ENCODE results near the gene CENPW. TPM values are rescaled to one million over a fixed set of nuclear protein-coding genes. Genes with fewer than 3 reads are reported as not detected.

The CENPW gene
- total RNA-seq, 1 donor from 2014 or later, result not detected

GRCh38 chr6:126307849-126308248, 32.1 kb upstream of the CENPW start:
- no peaks in the 10 kb centered on the region for H3K9me3 ChIP-seq

GRCh38 chr6:126308362-126308761, 31.6 kb upstream of the CENPW start:
- no peaks in the 10 kb centered on the region for H3K9me3 ChIP-seq
- no peaks in the 10 kb centered on the region for H3K36me3 ChIP-seq
- H3K27me3 ChIP-seq, result no peaks in the 10 kb centered on the region
- no peak overlapping the region for H3K27ac ChIP-seq
- TF ChIP-seq CTCF (IDR thresholded peaks at IDR 0.05), result no peak
- H3K4me1 ChIP-seq, result no peaks in the 10 kb centered on the region
- intact Hi-C loops (cut with DNase I), result no loop called here
- H3K4me3 ChIP-seq, result no peak overlapping the region
- DNase-seq (ENCODE audit: low spot score in 2 of 2), result no peak

More at GRCh38 chr6:126307849-126308248, 32.1 kb upstream of the CENPW start:
- H3K27me3 ChIP-seq, result no peaks in the 10 kb centered on the region
- no peak overlapping the region for H3K4me3 ChIP-seq
- no peaks in the 10 kb centered on the region for H3K36me3 ChIP-seq
- H3K27ac ChIP-seq, result no peak overlapping the region
- no peak for DNase-seq (ENCODE audit: low spot score in 2 of 2)
- intact Hi-C loops (cut with DNase I), result no loop called here
- TF ChIP-seq CTCF (IDR thresholded peaks at IDR 0.05), result no peak
- H3K4me1 ChIP-seq, result no peaks in the 10 kb centered on the region

GRCh38 chr6:126312013-126312665, 27.8 kb upstream of the CENPW start:
- no peak for DNase-seq (ENCODE audit: low spot score in 2 of 2)
- H3K9me3 ChIP-seq, result no peaks in the 10 kb centered on the region
- intact Hi-C loops (cut with DNase I), result no loop called here
- no peak overlapping the region for H3K27ac ChIP-seq
- H3K4me3 ChIP-seq, result no peak overlapping the region
- H3K27me3 ChIP-seq, result no peaks in the 10 kb centered on the region
- no peak for TF ChIP-seq CTCF (IDR thresholded peaks at IDR 0.05)
- no peaks in the 10 kb centered on the region for H3K36me3 ChIP-seq
- H3K4me1 ChIP-seq, result no peaks in the 10 kb centered on the region

- Histone ChIP-seq H3K27me3 (no peaks in the 10 kb centered on the region), H3K4me1 (no peaks in the 10 kb centered on the region), H3K36me3 (no peaks in the 10 kb centered on the region), H3K4me3 (no peak overlapping the region), H3K9me3 (no peaks in the 10 kb centered on the region), H3K27ac (no peak overlapping the region)
- intact Hi-C loops (cut with DNase I), result no loop called here
- no peak for DNase-seq (ENCODE audit: low spot score in 2 of 2)
- TF ChIP-seq CTCF (IDR thresholded peaks at IDR 0.05), result no peak
Observed at GRCh38 chr6:126313941-126314340, 26.0 kb upstream of the CENPW start.

GRCh38 chr6:126318797-126319196, 21.1 kb upstream of the CENPW start:
- intact Hi-C loops (cut with DNase I), result no loop called here

More at GRCh38 chr6:126318797-126319196, 21.1 kb upstream of the CENPW start:
- no peaks in the 10 kb centered on the region for H3K9me3 ChIP-seq
- H3K36me3 ChIP-seq, result no peaks in the 10 kb centered on the region
- H3K4me3 ChIP-seq, result no peak overlapping the region
- H3K27me3 ChIP-seq, result no peaks in the 10 kb centered on the region
- H3K27ac ChIP-seq, result no peak overlapping the region
- H3K4me1 ChIP-seq, result no peaks in the 10 kb centered on the region
- no peak for TF ChIP-seq CTCF (IDR thresholded peaks at IDR 0.05)
- no peak for DNase-seq (ENCODE audit: low spot score in 2 of 2)
